Tibial artery (tissue), 4 donors: ENCODE measurements around the gene ZNF775.
A peak's percentile ranks its signal among the peaks of the same experiment; 100 is the strongest.

ENCODE experiments used
- DNase-seq, 2 donors: peaks; one replicate each; pipeline ENCODE4 v3.0.0-alpha.2; 2019
- H3K27ac ChIP-seq, 2 donors: fragments of 200-600 bp; sonication (generic) in 1 of 2; 1 replicate in 1 of 2; 2 replicates in 1 of 2; pipeline ENCODE4 v1.5.1; 2018 to 2019; ENCODE audit warnings: mild to moderate bottlenecking in 1 of 2
- H3K27me3 ChIP-seq, 2 donors: fragments of 200-600 bp; sonication (generic) in 1 of 2; one replicate each; pipeline versions ENCODE4 v1.5.1 to v1.6.0; 2016 to 2019
- H3K36me3 ChIP-seq, 3 donors: fragments of 200-600 bp; sonication (generic) in 2 of 3; one replicate each; pipeline ENCODE4 v1.5.1; 2016 to 2019; ENCODE audit warnings: mild to moderate bottlenecking in 2 of 3
- H3K4me1 ChIP-seq, 4 donors: fragments of 200-600 bp; sonication (generic) in 2 of 4; 1 replicate in 3 of 4; 2 replicates in 1 of 4; pipeline ENCODE4 v1.5.1; 2016 to 2019
- H3K4me3 ChIP-seq, 2 donors: fragments of 200-600 bp; sonication (generic) in 1 of 2; 1 replicate in 1 of 2; 2 replicates in 1 of 2; pipeline ENCODE4 v1.5.1; 2018 to 2019; ENCODE audit warnings: mild to moderate bottlenecking in 2 of 2
- H3K9me3 ChIP-seq, 3 donors: fragments of 200-600 bp; sonication (generic) in 1 of 3; one replicate each; pipeline ENCODE4 v1.5.1; 2016 to 2019
- CTCF ChIP-seq, 2 experiments: fragments of 200-600 bp in 1 of 2; fragments of 450-650 bp in 1 of 2; IDR thresholded peaks; one replicate each; pipeline ENCODE4 v1.5.1; 2017 to 2019; ENCODE audit warnings: antibody characterized with exemption in 2 of 2, mild to moderate bottlenecking in 1 of 2, moderate library complexity in 1 of 2
- intact Hi-C: fragments of 100-400 bp; cut with DNase I; formaldehyde crosslinking; loops from one replicate; pipeline ENCODE4 v1.15.0; 2023; ENCODE audit warnings: low total_unique reads

ZNF775 gene

GRCh38 chr7:150337659-150338081 lies 41.5 kb upstream of the ZNF775 start:
- DNase-seq = no peak
- TF ChIP-seq CTCF (IDR thresholded peaks at IDR 0.05) = no peak
- Histone ChIP-seq H3K36me3 (peaks cover 0 to 15% (median 0%) of the 10 kb centered on the region in 3 donors), H3K9me3 (no peaks in the 10 kb centered on the region), H3K4me1 (peaks cover 0 to 52% (median 32%) of the 10 kb centered on the region in 4 donors), H3K4me3 (no peak overlapping the region), H3K27ac (no peak overlapping the region), H3K27me3 (no peaks in the 10 kb centered on the region)
- intact Hi-C loops = loop anchor here (5.0 kb wide), 1 partner anchor 45 kb away; no protein-coding TSS in a partner anchor

GRCh38 chr7:150338166-150338829 lies 40.8 kb upstream of the ZNF775 start:
- Histone ChIP-seq H3K9me3 (no peaks in the 10 kb centered on the region), H3K4me1 (peaks cover 0 to 52% (median 32%) of the 10 kb centered on the region in 4 donors), H3K4me3 (no peak overlapping the region), H3K27ac (no peak overlapping the region), H3K36me3 (peaks cover 0 to 15% (median 0%) of the 10 kb centered on the region in 3 donors), H3K27me3 (no peaks in the 10 kb centered on the region)
- no peak for DNase-seq
- no peak for TF ChIP-seq CTCF (IDR thresholded peaks at IDR 0.05)
- intact Hi-C loops = loop anchor here (5.0 kb wide), 1 partner anchor 44 kb away; no protein-coding TSS in a partner anchor

DNA sequence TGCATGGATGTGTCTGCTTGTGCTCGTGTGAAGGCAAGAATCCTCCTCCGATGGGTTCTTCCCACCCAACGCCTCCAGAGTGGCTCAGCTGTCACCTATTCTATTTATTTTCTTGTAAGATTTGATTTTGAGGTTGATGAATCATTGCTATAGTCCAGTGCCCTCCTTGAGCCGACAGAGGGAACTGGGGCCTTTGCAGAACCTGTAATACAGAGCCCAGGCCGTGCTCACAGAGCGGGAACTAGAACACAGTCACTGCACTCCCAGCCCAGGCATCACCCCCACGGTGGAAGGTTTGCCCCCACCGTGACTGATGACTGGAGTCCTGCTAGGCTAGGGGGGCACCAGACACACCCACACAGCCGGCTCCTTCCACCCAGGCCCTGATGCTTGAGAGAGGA lies 39.7 kb upstream of the ZNF775 start:
- H3K27ac ChIP-seq = peak overlapping the region in 1 of 2 donors; percentile 90
- intact Hi-C loops = loop anchor here (5.0 kb wide), 1 partner anchor 43 kb away; no protein-coding TSS in a partner anchor
- H3K27me3 ChIP-seq = no peaks in the 10 kb centered on the region
- H3K4me3 ChIP-seq = peak overlapping the region; percentile 59 to 63
- no peak for DNase-seq
- TF ChIP-seq CTCF (IDR thresholded peaks at IDR 0.05) = no peak
- peaks cover 0 to 52% (median 32%) of the 10 kb centered on the region in 4 donors for H3K4me1 ChIP-seq
- H3K9me3 ChIP-seq = no peaks in the 10 kb centered on the region
- H3K36me3 ChIP-seq = peaks cover 0 to 15% (median 0%) of the 10 kb centered on the region in 3 donors

- intact Hi-C loops = no loop called here
- Histone ChIP-seq H3K9me3 (no peaks in the 10 kb centered on the region), H3K4me1 (peaks cover 0 to 47% (median 30%) of the 10 kb centered on the region in 4 donors), H3K36me3 (peaks cover 0 to 15% (median 0%) of the 10 kb centered on the region in 3 donors), H3K4me3 (peak overlapping the region; percentile 59 to 63), H3K27me3 (no peaks in the 10 kb centered on the region), H3K27ac (peak overlapping the region; percentile 71 to 90)
- no peak for TF ChIP-seq CTCF (IDR thresholded peaks at IDR 0.05)
- DNase-seq = peak in 1 of 2 donors; percentile 77
Measured at GRCh38 chr7:150340024-150340749, 38.9 kb upstream of the ZNF775 start.

GRCh38 chr7:150340875-150341262 lies 38.3 kb upstream of the ZNF775 start:
- Histone ChIP-seq H3K4me3 (peak overlapping the region; percentile 59 to 63), H3K4me1 (peaks cover 0 to 40% (median 23%) of the 10 kb centered on the region in 4 donors), H3K27ac (peak overlapping the region; percentile 71 to 90), H3K36me3 (peaks cover 0 to 15% (median 0%) of the 10 kb centered on the region in 3 donors), H3K9me3 (no peaks in the 10 kb centered on the region), H3K27me3 (no peaks in the 10 kb centered on the region)
- TF ChIP-seq CTCF (IDR thresholded peaks at IDR 0.05) = no peak
- intact Hi-C loops = no loop called here
- DNase-seq = peak in 1 of 2 donors; percentile 67
